H1 (cell line): ENCODE measurements around the gene IL21R. TPM values are rescaled to one million over a fixed set of nuclear protein-coding genes. Genes with fewer than 3 reads are reported as not detected.

Experiments
- CTCF ChIA-PET: fragments of 300-600 bp; sonication (Branson Sonifier 250); formaldehyde crosslinking; loops from one replicate; lab custom pipeline; 2021; ENCODE audit not compliant: partially characterized antibody; lab: Charles Lee
- POLR2A ChIA-PET: fragments of 300-600 bp; sonication (Branson Sonifier 250); formaldehyde crosslinking; loops from one replicate; lab custom pipeline; 2021; ENCODE audit warnings: inconsistent platforms; ENCODE audit not compliant: partially characterized antibody; lab: Charles Lee
- DNase-seq, 2 experiments: peaks; one replicate each; pipeline versions ENCODE4 v3.0.0 to v3.0.0-alpha.2; 2010 to 2022; ENCODE audit warnings: low spot score in 2 of 2, low read depth in 1 of 2, mixed read lengths in 1 of 2
- FAIRE-seq: peaks from 2 replicates; lab custom pipeline; 2011; peaks lifted over from hg19 to GRCh38; lab: Jason Lieb, UNC
- H2AFZ ChIP-seq: 2 replicates; pipeline ENCODE4 v1.8.1; 2012; ENCODE audit warnings: low read length, inconsistent platforms
- H2AK5ac ChIP-seq: 2 replicates; pipeline ENCODE4 v1.6.1; 2013; ENCODE audit warnings: low read depth, low read length
- H2BK120ac ChIP-seq: replicated peaks from 2 replicates; pipeline ENCODE3; 2013; ENCODE audit warnings: low read depth, low read length, inconsistent platforms
- H2BK12ac ChIP-seq: 2 replicates; pipeline ENCODE4 v1.6.1; 2013; ENCODE audit warnings: low read depth, low read length
- H2BK15ac ChIP-seq: 2 replicates; pipeline ENCODE4 v1.6.1; 2013; ENCODE audit warnings: low read length
- H2BK20ac ChIP-seq: 2 replicates; pipeline ENCODE4 v1.6.1; 2013; ENCODE audit warnings: low read length
- H2BK5ac ChIP-seq: 2 replicates; pipeline ENCODE4 v1.6.1; 2013; ENCODE audit warnings: low read depth, low read length
- H3K14ac ChIP-seq: 2 replicates; pipeline ENCODE4 v1.6.1; 2013; ENCODE audit warnings: inconsistent platforms; ENCODE audit not compliant: insufficient read length
- H3K18ac ChIP-seq: 2 replicates; pipeline ENCODE4 v1.6.1; 2013; ENCODE audit warnings: low read length; ENCODE audit errors: extremely low read depth
- H3K23ac ChIP-seq: 2 replicates; pipeline ENCODE4 v1.6.1; 2013; ENCODE audit warnings: inconsistent platforms; ENCODE audit not compliant: insufficient read length
- H3K23me2 ChIP-seq: 2 replicates; pipeline ENCODE4 v1.6.1; 2013; ENCODE audit warnings: low read depth, low read length
- H3K27ac ChIP-seq: 2 replicates; pipeline ENCODE4 v1.6.1; 2011; ENCODE audit warnings: low read depth, low read length, inconsistent platforms
- H3K27me3 ChIP-seq, 4 experiments: replicated peaks in 1 of 4; 1 replicate in 1 of 4; 2 replicates in 3 of 4; pipeline versions ENCODE4 v1.6.1 to v1.8.1; 2011 to 2013; ENCODE audit warnings: low read length in 3 of 4, mild to moderate bottlenecking in 3 of 4, inconsistent platforms in 2 of 4, mixed read lengths in 2 of 4, moderate library complexity in 1 of 4; ENCODE audit not compliant: control insufficient read depth in 3 of 4, insufficient read depth in 3 of 4; ENCODE audit errors: extremely low read depth in 1 of 4
- H3K36me3 ChIP-seq, 4 experiments: 2 replicates each; pipeline versions ENCODE4 v1.6.1 to v1.8.1; 2011 to 2013; ENCODE audit warnings: mild to moderate bottlenecking in 4 of 4, low read length in 3 of 4, moderate library complexity in 2 of 4, control low read depth in 1 of 4, inconsistent platforms in 1 of 4; ENCODE audit not compliant: insufficient read depth in 4 of 4, control insufficient read depth in 2 of 4
- H3K4ac ChIP-seq: replicated peaks from 2 replicates; pipeline ENCODE3; 2013; ENCODE audit warnings: low read length, low read depth, mixed read lengths, inconsistent platforms; ENCODE audit not compliant: insufficient read length
- H3K4me1 ChIP-seq, 4 experiments: replicated peaks in 1 of 4; 1 replicate in 1 of 4; 2 replicates in 3 of 4; pipeline versions ENCODE4 v1.6.1 to v1.8.1; 2011 to 2013; ENCODE audit warnings: low read length in 3 of 4, inconsistent platforms in 2 of 4, mixed read lengths in 1 of 4; ENCODE audit not compliant: insufficient read depth in 4 of 4, control insufficient read depth in 3 of 4
- H3K4me2 ChIP-seq, 2 experiments: 2 replicates each; pipeline versions ENCODE4 v1.6.1 to v1.8.1; 2011 to 2013; ENCODE audit warnings: low read depth in 2 of 2, low read length in 2 of 2, control low read depth in 1 of 2, inconsistent platforms in 1 of 2, mild to moderate bottlenecking in 1 of 2; ENCODE audit not compliant: insufficient read depth in 1 of 2
- H3K4me3 ChIP-seq, 4 experiments: fragments of 200-600, 300-600 bp in 1 of 4; sonication (generic), shearing (Covaris generic), sonication (Bioruptor Twin) in 1 of 4; 2 replicates each; pipeline versions ENCODE4 v1.5.1 to v1.8.1; 2011 to 2016; ENCODE audit warnings: low read length in 4 of 4, low read depth in 3 of 4, control low read depth in 2 of 4, inconsistent platforms in 2 of 4, mild to moderate bottlenecking in 2 of 4, mixed read lengths in 1 of 4, moderate library complexity in 1 of 4; ENCODE audit not compliant: insufficient read depth in 2 of 4; ENCODE audit errors: extremely low read depth in 1 of 4
- H3K56ac ChIP-seq: replicated peaks from 2 replicates; pipeline ENCODE3; 2013; ENCODE audit warnings: low read depth, mild to moderate bottlenecking, mixed read lengths, low read length, inconsistent platforms; ENCODE audit not compliant: insufficient read length
- H3K79me1 ChIP-seq: 2 replicates; pipeline ENCODE4 v1.6.1; 2013; ENCODE audit warnings: low read depth, low read length, control low read depth
- H3K79me2 ChIP-seq, 2 experiments: 2 replicates each; pipeline versions ENCODE4 v1.6.1 to v1.8.1; 2012 to 2013; ENCODE audit warnings: low read length in 2 of 2, mild to moderate bottlenecking in 2 of 2, inconsistent platforms in 1 of 2; ENCODE audit not compliant: insufficient read depth in 2 of 2, control insufficient read depth in 1 of 2
- H3K9ac ChIP-seq, 4 experiments: replicated peaks in 1 of 4; 1 replicate in 1 of 4; 2 replicates in 3 of 4; pipeline versions ENCODE4 v1.6.1 to v1.8.1; 2011 to 2013; ENCODE audit warnings: low read depth in 3 of 4, low read length in 3 of 4, control low read depth in 2 of 4, mild to moderate bottlenecking in 2 of 4, moderate library complexity in 2 of 4, inconsistent platforms in 1 of 4; ENCODE audit errors: extremely low read depth in 1 of 4
- H3K9me3 ChIP-seq, 2 experiments: 2 replicates each; pipeline versions ENCODE4 v1.6.1 to v1.8.1; 2012 to 2013; ENCODE audit warnings: mild to moderate bottlenecking in 2 of 2, moderate library complexity in 2 of 2, control low read depth in 1 of 2, inconsistent platforms in 1 of 2, low read depth in 1 of 2, low read length in 1 of 2, mixed read lengths in 1 of 2; ENCODE audit not compliant: insufficient read depth in 2 of 2
- H4K20me1 ChIP-seq, 2 experiments: replicated peaks in 1 of 2; 2 replicates each; pipeline versions ENCODE3 to v1.8.1; 2011 to 2013; ENCODE audit warnings: inconsistent platforms in 2 of 2, low read length in 2 of 2, mild to moderate bottlenecking in 1 of 2; ENCODE audit not compliant: insufficient read depth in 2 of 2, control insufficient read depth in 1 of 2
- H4K5ac ChIP-seq: 2 replicates; pipeline ENCODE4 v1.6.1; 2013; ENCODE audit warnings: low read length, low read depth, mixed read lengths, inconsistent platforms; ENCODE audit not compliant: insufficient read length
- H4K8ac ChIP-seq: 2 replicates; pipeline ENCODE4 v1.8.0; 2013; ENCODE audit warnings: mild to moderate bottlenecking, moderate library complexity, low read length, inconsistent platforms; ENCODE audit not compliant: insufficient read depth; ENCODE audit errors: extremely low read depth
- H4K91ac ChIP-seq: replicated peaks from 2 replicates; pipeline ENCODE3; 2013; ENCODE audit warnings: low read length, mixed read lengths, inconsistent platforms; ENCODE audit not compliant: insufficient read length
- ASH2L ChIP-seq: fragments of 200-600, 300-600 bp; sonication (generic); IDR thresholded peaks from one replicate; pipeline ENCODE4 v1.7.1; 2017; ENCODE audit warnings: low read length
- EZH2 ChIP-seq: fragments of 200-600 bp; sonication (generic); IDR thresholded peaks from 2 replicates; pipeline ENCODE4 v1.7.1; 2012; ENCODE audit warnings: low read depth, mild to moderate bottlenecking, moderate library complexity, low read length, inconsistent platforms; ENCODE audit not compliant: severe bottlenecking
- GABPA ChIP-seq: IDR thresholded peaks from 2 replicates; pipeline ENCODE4 v1.6.1; 2011; ENCODE audit warnings: mild to moderate bottlenecking, low read length, moderate library complexity, borderline replicate concordance; ENCODE audit not compliant: insufficient read depth
- KDM5A ChIP-seq: fragments of 200-600 bp; IDR thresholded peaks from 2 replicates; pipeline ENCODE4 v1.7.1; 2012; ENCODE audit warnings: mild to moderate bottlenecking, low read length, inconsistent platforms, mixed read lengths
- NANOG ChIP-seq: IDR thresholded peaks from 2 replicates; pipeline ENCODE4 v1.6.1; 2011; ENCODE audit warnings: low read length, low read depth, mild to moderate bottlenecking, inconsistent platforms; ENCODE audit not compliant: insufficient read depth, poor library complexity, severe bottlenecking
- RXRA ChIP-seq: IDR thresholded peaks from 2 replicates; pipeline ENCODE4 v1.6.1; 2011; ENCODE audit warnings: low read depth, mild to moderate bottlenecking, low read length, moderate library complexity; ENCODE audit not compliant: insufficient read depth
- SIN3A ChIP-seq, 2 experiments: IDR thresholded peaks in 1 of 2; conservative IDR thresholded peaks in 1 of 2; 2 replicates each; pipeline ENCODE4 v1.6.1; 2011 to 2012; ENCODE audit warnings: low read length in 2 of 2, improper control_type of control experiment in 1 of 2, low read depth in 1 of 2, mild to moderate bottlenecking in 1 of 2
- SIRT6 ChIP-seq: IDR thresholded peaks from one replicate; pipeline ENCODE4 v1.7.1; 2012; ENCODE audit warnings: low read length, inconsistent platforms
- SP1 ChIP-seq: IDR thresholded peaks from 2 replicates; pipeline ENCODE4 v1.6.1; 2011; ENCODE audit warnings: low read depth, low read length
- SRF ChIP-seq: IDR thresholded peaks from 2 replicates; pipeline ENCODE4 v1.6.1; 2011; ENCODE audit warnings: mild to moderate bottlenecking, low read depth, low read length, moderate library complexity
- TEAD4 ChIP-seq: IDR thresholded peaks from 2 replicates; pipeline ENCODE4 v1.6.1; 2012; ENCODE audit warnings: low read depth, low read length, inconsistent platforms, mixed read lengths
- ZNF274 ChIP-seq: IDR thresholded peaks from 2 replicates; pipeline ENCODE4 v1.7.0; 2012; ENCODE audit warnings: low read length, borderline replicate concordance; ENCODE audit errors: extremely low read depth
- WGBS, 2 experiments: shearing (Covaris generic) in 1 of 2; methylation state at CpG; one replicate each; pipeline versions ENCODE4 v1.1.6 to v1.1.7; 2013 to 2015; ENCODE audit warnings: low lambda C conversion rate in 2 of 2, mixed read lengths in 2 of 2, inconsistent platforms in 1 of 2, low coverage in 1 of 2, missing lambda C conversion rate in 1 of 2; ENCODE audit not compliant: insufficient replicate concordance in 2 of 2, insufficient coverage in 1 of 2, insufficient read length in 1 of 2; ENCODE audit errors: extremely low coverage in 1 of 2, missing lambda C conversion rate in 1 of 2; 5-methylcytosine and 5-hydroxymethylcytosine counted together
- polyA plus RNA-seq, 7 experiments: library from polyadenylated mRNA; depleted of rRNA in 3 of 7; stranded (reverse) in 5 of 7; unstranded in 2 of 7; fragments of >200 nt in 5 of 7; fragments of 200-250 nt in 2 of 7; gene quantifications; 1 replicate in 5 of 7; 2 replicates in 1 of 7; 4 replicates in 1 of 7; pipeline versions ENCODE4 v1.2.1 to v1.2.3, GENCODE V29; 2011 to 2013; ENCODE audit warnings: missing spikeins in 2 of 7, mixed read lengths in 2 of 7
- total RNA-seq: library from RNA; stranded (reverse); fragmentation: NEBNext Ultra II Directional; extraction: Animal tissue kit (Norgen Biotek cat#: 25700); gene quantifications from 2 replicates; pipeline ENCODE4 v1.2.1, GENCODE V29; 2021
- TF ChIP-seq, protein P1 (sequence below): IDR thresholded peaks from 2 replicates; pipeline ENCODE4 v1.6.1; 2011; ENCODE audit warnings: low read length, improper control_type of control experiment

IL21R gene
- total and polyA plus RNA-seq, 2 of the 8 experiments (the other 6 are each of a cell fraction or from before 2014, with no cell fraction given): 0.34 to 0.70 TPM

DNA sequence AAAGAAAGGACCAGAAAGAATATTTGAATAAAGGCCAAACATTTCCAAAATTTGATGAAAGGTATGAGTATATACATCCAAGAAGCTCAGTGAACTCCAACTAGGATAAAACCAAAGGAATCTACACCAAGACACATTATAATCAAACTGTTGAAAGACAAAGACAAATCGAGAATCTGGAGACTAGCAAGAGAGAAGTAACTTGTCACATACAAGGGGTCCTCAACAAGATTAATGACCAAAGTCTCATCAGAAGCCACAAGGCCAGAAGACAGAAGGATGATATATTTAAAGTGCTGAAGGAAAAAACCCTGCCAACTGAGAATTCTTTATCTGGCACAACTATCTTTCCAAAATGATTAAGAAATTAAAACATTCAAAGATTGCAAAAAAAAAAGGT lies 9.3 kb upstream of the IL21R start:
- CTCF ChIA-PET: interaction anchor here (1.0 kb wide), 1 partner anchor 158 kb away, joined by 3 read pairs; no protein-coding TSS in a partner anchor

More for the DNA sequence above, 9.3 kb upstream of the IL21R start:
- Histone ChIP-seq H2BK12ac (no peak overlapping the region), H3K36me3 (no peaks in the 10 kb centered on the region), H3K23ac (no peak overlapping the region), H3K27me3 (no peaks in the 10 kb centered on the region), H4K8ac (no peak overlapping the region), H2BK120ac (no peak overlapping the region), H2AFZ (no peak overlapping the region), H4K91ac (no peak overlapping the region), H3K4me2 (no peak overlapping the region), H3K27ac (no peak overlapping the region), H4K5ac (no peak overlapping the region), H3K18ac (no peak overlapping the region), H3K23me2 (no peaks in the 10 kb centered on the region), H3K14ac (no peak overlapping the region), H2BK5ac (no peak overlapping the region), H4K20me1 (no peaks in the 10 kb centered on the region), H2AK5ac (no peak overlapping the region), H3K56ac (no peak overlapping the region), H3K79me2 (no peaks in the 10 kb centered on the region), H3K4me3 (no peak overlapping the region), H3K9me3 (peaks cover 0 to 3% of the 10 kb centered on the region in 2 experiments; a peak in 2 of 4 replicates), H2BK15ac (no peak overlapping the region), H3K79me1 (no peaks in the 10 kb centered on the region), H3K4me1 (no peaks in the 10 kb centered on the region), H3K9ac (no peak overlapping the region), H3K4ac (no peak overlapping the region), H2BK20ac (no peak overlapping the region)
- 71% methylated on average over 1 of the region's 1 CpG; no CpG with 5 or more reads in 1 of the 2 experiments for WGBS, 2 experiments
- no peak for FAIRE-seq
- POLR2A ChIA-PET: no interaction called here
- no peak for DNase-seq
- no peak for TF ChIP-seq NANOG
- no peak for TF ChIP-seq EZH2
- TF ChIP-seq SIRT6: no peak
- no peak for TF ChIP-seq SIN3A (conservative IDR thresholded peaks at IDR 0.05 in 1 of 2, IDR thresholded peaks at IDR 0.05 in 1 of 2; ENCODE audit: low read depth in 1 of 2, low read length in 2 of 2)
- no peak for TF ChIP-seq SP1
- no peak for TF ChIP-seq RXRA
- no peak for TF ChIP-seq GABPA
- TF ChIP-seq, protein P1, sequence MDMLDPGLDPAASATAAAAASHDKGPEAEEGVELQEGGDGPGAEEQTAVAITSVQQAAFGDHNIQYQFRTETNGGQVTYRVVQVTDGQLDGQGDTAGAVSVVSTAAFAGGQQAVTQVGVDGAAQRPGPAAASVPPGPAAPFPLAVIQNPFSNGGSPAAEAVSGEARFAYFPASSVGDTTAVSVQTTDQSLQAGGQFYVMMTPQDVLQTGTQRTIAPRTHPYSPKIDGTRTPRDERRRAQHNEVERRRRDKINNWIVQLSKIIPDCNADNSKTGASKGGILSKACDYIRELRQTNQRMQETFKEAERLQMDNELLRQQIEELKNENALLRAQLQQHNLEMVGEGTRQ: no peak
- TF ChIP-seq TEAD4: no peak
- TF ChIP-seq SRF: no peak
- TF ChIP-seq ZNF274: no peak
- TF ChIP-seq KDM5A: no peak
- TF ChIP-seq ASH2L: no peak
